SK-N-SH treated with all-trans-retinoic acid at 6 μM for 48 hours (cell line): ENCODE measurements around the gene OR2S2.

Experiments used
- ATAC-seq: fragments of 200-7000 bp; cut with Tn5 transposase; 3 replicates; pipeline ENCODE4 v1.9.1; 2020; ENCODE audit warnings: mild to moderate bottlenecking, moderate library complexity
- ARNTL ChIP-seq: fragments of 450-650 bp; formaldehyde crosslinking; IDR thresholded peaks from 2 replicates; pipeline ENCODE4 v1.5.0; 2020; ENCODE audit warnings: low read depth, mild to moderate bottlenecking, moderate library complexity, borderline replicate concordance
- BACH2 ChIP-seq: fragments of 250-450 bp; sonication (Bioruptor Pico); IDR thresholded peaks from 2 replicates; pipeline ENCODE4 v1.9.0; 2021; ENCODE audit warnings: mild to moderate bottlenecking, borderline replicate concordance
- CSDC2 ChIP-seq: fragments of 250-450 bp; sonication (Bioruptor Pico); IDR thresholded peaks from 2 replicates; pipeline ENCODE4 v1.5.0; 2020; ENCODE audit warnings: mild to moderate bottlenecking, moderate library complexity
- ESRRG ChIP-seq: fragments of 250-450 bp; sonication (Bioruptor Pico); IDR thresholded peaks from 2 replicates; pipeline ENCODE4 v1.6.1; 2021; ENCODE audit warnings: mild to moderate bottlenecking
- GLIS3 ChIP-seq: fragments of 250-450 bp; sonication (Bioruptor Pico); IDR thresholded peaks from 2 replicates; pipeline ENCODE4 v1.5.0; 2020; ENCODE audit warnings: mild to moderate bottlenecking, moderate library complexity
- ISL1 ChIP-seq: fragments of 250-450 bp; sonication (Bioruptor Pico); IDR thresholded peaks from 2 replicates; pipeline ENCODE4 v2.1.2; 2022; ENCODE audit warnings: mild to moderate bottlenecking, moderate library complexity
- RARB ChIP-seq: fragments of 250-450 bp; sonication (Bioruptor Pico); IDR thresholded peaks from 2 replicates; pipeline ENCODE4 v1.8.0; 2021; ENCODE audit warnings: mild to moderate bottlenecking, moderate library complexity
- SNAI2 ChIP-seq: fragments of 250-450 bp; sonication (Bioruptor Pico); IDR thresholded peaks from 2 replicates; pipeline ENCODE4 v1.5.0; 2020; ENCODE audit warnings: mild to moderate bottlenecking, moderate library complexity
- TCF4 ChIP-seq: fragments of 250-450 bp; sonication (Bioruptor Pico); IDR thresholded peaks from 2 replicates; pipeline ENCODE4 v1.8.0; 2021; ENCODE audit warnings: mild to moderate bottlenecking, moderate library complexity, borderline replicate concordance
- TOX ChIP-seq: fragments of 250-450 bp; sonication (Bioruptor Pico); IDR thresholded peaks from 2 replicates; pipeline ENCODE4 v1.8.0; 2021; ENCODE audit warnings: mild to moderate bottlenecking, moderate library complexity, borderline replicate concordance
- ZC3H10 ChIP-seq: fragments of 250-450 bp; sonication (Bioruptor Pico); IDR thresholded peaks from 2 replicates; pipeline ENCODE4 v1.5.1; 2021; ENCODE audit warnings: mild to moderate bottlenecking, moderate library complexity
- ZFP3 ChIP-seq: fragments of 250-450 bp; sonication (Bioruptor Pico); IDR thresholded peaks from 2 replicates; pipeline ENCODE4 v1.5.0; 2020; ENCODE audit warnings: mild to moderate bottlenecking, moderate library complexity
- ZFP30 ChIP-seq: fragments of 450-650 bp; formaldehyde crosslinking; IDR thresholded peaks from 2 replicates; pipeline ENCODE4 v1.5.0; 2022; ENCODE audit warnings: mild to moderate bottlenecking, moderate library complexity
- ZNF70 ChIP-seq: fragments of 450-650 bp; formaldehyde crosslinking; IDR thresholded peaks from 2 replicates; pipeline ENCODE4 v1.5.0; 2020; ENCODE audit warnings: mild to moderate bottlenecking, moderate library complexity
- ZNF8 ChIP-seq: fragments of 450-650 bp; formaldehyde crosslinking; IDR thresholded peaks from 2 replicates; pipeline ENCODE4 v1.5.0; 2020; ENCODE audit warnings: mild to moderate bottlenecking, moderate library complexity
- TF ChIP-seq, protein P1 (sequence below): fragments of 250-450 bp; sonication (Bioruptor Pico); IDR thresholded peaks from 2 replicates; pipeline ENCODE4 v1.5.1; 2021; ENCODE audit warnings: mild to moderate bottlenecking, moderate library complexity
- TF ChIP-seq, protein P2 (sequence below): fragments of 250-450 bp; sonication (Bioruptor Pico); IDR thresholded peaks from 2 replicates; pipeline ENCODE4 v1.5.1; 2020; ENCODE audit warnings: low read depth, mild to moderate bottlenecking, moderate library complexity
- TF ChIP-seq, protein P3 (sequence below): fragments of 250-450 bp; sonication (Bioruptor Pico); IDR thresholded peaks from 2 replicates; pipeline ENCODE4 v1.5.0; 2020; ENCODE audit warnings: mild to moderate bottlenecking, moderate library complexity
- TF ChIP-seq, protein P4 (sequence below): fragments of 250-450 bp; sonication (Bioruptor Pico); IDR thresholded peaks from 2 replicates; pipeline ENCODE4 v1.8.0; 2020; ENCODE audit warnings: mild to moderate bottlenecking, moderate library complexity, borderline replicate concordance

OR2S2 gene

DNA sequence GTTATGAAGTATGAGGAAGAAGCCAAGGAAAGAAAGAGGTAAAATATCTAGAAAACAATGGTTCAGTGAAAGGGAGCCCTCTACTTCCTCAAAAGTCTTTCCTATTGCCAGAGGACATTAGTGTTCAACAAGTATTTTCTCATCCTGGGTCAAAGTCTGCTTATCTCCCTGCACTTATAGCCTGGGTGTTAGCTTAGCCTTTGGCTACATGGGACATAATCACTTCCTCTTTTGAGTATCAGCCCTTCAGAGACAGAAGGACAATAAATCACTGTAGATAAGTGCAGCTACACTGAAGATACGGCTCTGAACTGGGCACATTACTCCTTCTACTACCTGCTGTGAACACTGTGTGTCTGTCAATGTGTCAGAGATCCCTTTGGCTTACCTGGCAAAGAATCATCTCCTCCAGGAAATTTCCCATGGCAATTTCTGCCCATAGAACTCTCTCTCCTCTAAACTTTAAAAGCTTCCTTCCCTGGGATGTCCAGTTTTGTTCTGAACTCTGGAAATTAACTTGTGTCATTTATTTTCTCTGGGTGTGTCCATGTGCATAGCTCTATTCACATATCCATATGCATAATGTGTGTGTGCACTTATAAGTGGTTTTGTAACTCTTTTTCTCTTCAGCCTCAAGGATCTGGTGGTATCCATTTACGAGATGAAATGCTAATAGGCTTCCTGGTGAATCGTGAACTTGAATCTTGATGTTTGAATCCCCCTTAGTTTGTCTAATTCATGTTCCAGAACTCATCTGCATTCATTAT is 48.8 kb upstream of the OR2S2 start:
- TF ChIP-seq ZNF8 (CRISPR knock-in tag) (no peak), ISL1 (CRISPR knock-in tag) (no peak), ARNTL (no peak), ZFP3 (CRISPR knock-in tag) (no peak), ZNF70 (CRISPR knock-in tag) (no peak), ZC3H10 (CRISPR knock-in tag) (no peak)
- TF ChIP-seq, protein P1, sequence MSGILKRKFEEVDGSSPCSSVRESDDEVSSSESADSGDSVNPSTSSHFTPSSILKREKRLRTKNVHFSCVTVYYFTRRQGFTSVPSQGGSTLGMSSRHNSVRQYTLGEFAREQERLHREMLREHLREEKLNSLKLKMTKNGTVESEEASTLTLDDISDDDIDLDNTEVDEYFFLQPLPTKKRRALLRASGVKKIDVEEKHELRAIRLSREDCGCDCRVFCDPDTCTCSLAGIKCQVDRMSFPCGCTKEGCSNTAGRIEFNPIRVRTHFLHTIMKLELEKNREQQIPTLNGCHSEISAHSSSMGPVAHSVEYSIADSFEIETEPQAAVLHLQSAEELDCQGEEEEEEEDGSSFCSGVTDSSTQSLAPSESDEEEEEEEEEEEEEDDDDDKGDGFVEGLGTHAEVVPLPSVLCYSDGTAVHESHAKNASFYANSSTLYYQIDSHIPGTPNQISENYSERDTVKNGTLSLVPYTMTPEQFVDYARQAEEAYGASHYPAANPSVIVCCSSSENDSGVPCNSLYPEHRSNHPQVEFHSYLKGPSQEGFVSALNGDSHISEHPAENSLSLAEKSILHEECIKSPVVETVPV = no peak
- TF ChIP-seq, protein P2, sequence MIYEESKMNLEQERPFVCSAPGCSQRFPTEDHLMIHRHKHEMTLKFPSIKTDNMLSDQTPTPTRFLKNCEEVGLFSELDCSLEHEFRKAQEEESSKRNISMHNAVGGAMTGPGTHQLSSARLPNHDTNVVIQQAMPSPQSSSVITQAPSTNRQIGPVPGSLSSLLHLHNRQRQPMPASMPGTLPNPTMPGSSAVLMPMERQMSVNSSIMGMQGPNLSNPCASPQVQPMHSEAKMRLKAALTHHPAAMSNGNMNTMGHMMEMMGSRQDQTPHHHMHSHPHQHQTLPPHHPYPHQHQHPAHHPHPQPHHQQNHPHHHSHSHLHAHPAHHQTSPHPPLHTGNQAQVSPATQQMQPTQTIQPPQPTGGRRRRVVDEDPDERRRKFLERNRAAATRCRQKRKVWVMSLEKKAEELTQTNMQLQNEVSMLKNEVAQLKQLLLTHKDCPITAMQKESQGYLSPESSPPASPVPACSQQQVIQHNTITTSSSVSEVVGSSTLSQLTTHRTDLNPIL = no peak
- TF ChIP-seq, protein P3, sequence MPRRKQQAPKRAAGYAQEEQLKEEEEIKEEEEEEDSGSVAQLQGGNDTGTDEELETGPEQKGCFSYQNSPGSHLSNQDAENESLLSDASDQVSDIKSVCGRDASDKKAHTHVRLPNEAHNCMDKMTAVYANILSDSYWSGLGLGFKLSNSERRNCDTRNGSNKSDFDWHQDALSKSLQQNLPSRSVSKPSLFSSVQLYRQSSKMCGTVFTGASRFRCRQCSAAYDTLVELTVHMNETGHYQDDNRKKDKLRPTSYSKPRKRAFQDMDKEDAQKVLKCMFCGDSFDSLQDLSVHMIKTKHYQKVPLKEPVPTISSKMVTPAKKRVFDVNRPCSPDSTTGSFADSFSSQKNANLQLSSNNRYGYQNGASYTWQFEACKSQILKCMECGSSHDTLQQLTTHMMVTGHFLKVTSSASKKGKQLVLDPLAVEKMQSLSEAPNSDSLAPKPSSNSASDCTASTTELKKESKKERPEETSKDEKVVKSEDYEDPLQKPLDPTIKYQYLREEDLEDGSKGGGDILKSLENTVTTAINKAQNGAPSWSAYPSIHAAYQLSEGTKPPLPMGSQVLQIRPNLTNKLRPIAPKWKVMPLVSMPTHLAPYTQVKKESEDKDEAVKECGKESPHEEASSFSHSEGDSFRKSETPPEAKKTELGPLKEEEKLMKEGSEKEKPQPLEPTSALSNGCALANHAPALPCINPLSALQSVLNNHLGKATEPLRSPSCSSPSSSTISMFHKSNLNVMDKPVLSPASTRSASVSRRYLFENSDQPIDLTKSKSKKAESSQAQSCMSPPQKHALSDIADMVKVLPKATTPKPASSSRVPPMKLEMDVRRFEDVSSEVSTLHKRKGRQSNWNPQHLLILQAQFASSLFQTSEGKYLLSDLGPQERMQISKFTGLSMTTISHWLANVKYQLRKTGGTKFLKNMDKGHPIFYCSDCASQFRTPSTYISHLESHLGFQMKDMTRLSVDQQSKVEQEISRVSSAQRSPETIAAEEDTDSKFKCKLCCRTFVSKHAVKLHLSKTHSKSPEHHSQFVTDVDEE (CRISPR knock-in tag) = no peak
- TF ChIP-seq, protein P4, sequence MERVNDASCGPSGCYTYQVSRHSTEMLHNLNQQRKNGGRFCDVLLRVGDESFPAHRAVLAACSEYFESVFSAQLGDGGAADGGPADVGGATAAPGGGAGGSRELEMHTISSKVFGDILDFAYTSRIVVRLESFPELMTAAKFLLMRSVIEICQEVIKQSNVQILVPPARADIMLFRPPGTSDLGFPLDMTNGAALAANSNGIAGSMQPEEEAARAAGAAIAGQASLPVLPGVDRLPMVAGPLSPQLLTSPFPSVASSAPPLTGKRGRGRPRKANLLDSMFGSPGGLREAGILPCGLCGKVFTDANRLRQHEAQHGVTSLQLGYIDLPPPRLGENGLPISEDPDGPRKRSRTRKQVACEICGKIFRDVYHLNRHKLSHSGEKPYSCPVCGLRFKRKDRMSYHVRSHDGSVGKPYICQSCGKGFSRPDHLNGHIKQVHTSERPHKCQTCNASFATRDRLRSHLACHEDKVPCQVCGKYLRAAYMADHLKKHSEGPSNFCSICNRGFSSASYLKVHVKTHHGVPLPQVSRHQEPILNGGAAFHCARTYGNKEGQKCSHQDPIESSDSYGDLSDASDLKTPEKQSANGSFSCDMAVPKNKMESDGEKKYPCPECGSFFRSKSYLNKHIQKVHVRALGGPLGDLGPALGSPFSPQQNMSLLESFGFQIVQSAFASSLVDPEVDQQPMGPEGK (CRISPR knock-in tag) = no peak
- ATAC-seq = no peak

DNA sequence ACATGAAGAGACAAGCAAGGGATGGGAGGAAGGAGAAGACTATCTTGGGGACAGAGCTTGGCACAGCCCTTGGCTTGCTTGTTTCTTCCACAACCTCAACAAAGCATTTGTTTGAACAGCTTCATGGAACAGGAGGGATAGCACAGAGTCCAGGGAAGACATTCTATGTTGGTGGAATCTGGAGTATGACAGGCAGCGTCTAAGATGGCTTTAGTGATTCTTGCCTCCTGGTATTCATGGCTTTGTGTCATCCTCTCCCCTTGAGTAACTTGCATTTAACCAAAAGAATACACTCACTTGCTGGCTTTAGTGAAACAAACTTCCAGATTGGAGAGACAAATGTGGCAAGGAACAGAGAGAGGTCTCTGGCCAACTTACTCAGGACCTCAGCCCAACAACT is 47.9 kb upstream of the OR2S2 start:
- no peak for ATAC-seq
- no peak for TF ChIP-seq ZFP3 (CRISPR knock-in tag)
- TF ChIP-seq ZFP30 = no peak
- TF ChIP-seq ARNTL = no peak
- no peak for TF ChIP-seq CSDC2 (CRISPR knock-in tag)
- no peak for TF ChIP-seq ZNF8 (CRISPR knock-in tag)
- TF ChIP-seq, protein P2 = no peak
- no peak for TF ChIP-seq SNAI2
- no peak for TF ChIP-seq RARB
- TF ChIP-seq, protein P4 (CRISPR knock-in tag) = no peak
- TF ChIP-seq ZC3H10 (CRISPR knock-in tag) = no peak
- no peak for TF ChIP-seq ZNF70 (CRISPR knock-in tag)
- TF ChIP-seq, protein P1 = no peak
- no peak for TF ChIP-seq TOX (CRISPR knock-in tag)
- TF ChIP-seq GLIS3 (CRISPR knock-in tag) = no peak
- no peak for TF ChIP-seq ESRRG (CRISPR knock-in tag)
- TF ChIP-seq, protein P3 (CRISPR knock-in tag) = no peak
- no peak for TF ChIP-seq TCF4 (CRISPR knock-in tag)
- TF ChIP-seq BACH2 (CRISPR knock-in tag) = no peak
- TF ChIP-seq, all 23 proteins: peak for 0
